ENCODE data around the gene CPEB3. TPM values are rescaled to one million over a fixed set of nuclear protein-coding genes. Genes with fewer than 3 reads are reported as not detected.
"Not testable (repeated sequence)": the region's sequence is repeated elsewhere in the genome, so short reads cannot be mapped to it uniquely, and the experiment has no call there.

Gene CPEB3
- total and polyA plus RNA-seq, 5 donors from 2014 or later: 0.47 to 4.4 (median 0.98) TPM

GRCh38 chr10:92038949-92039348, 251.9 kb downstream of the CPEB3 start:
- H3K4me1 Mint-ChIP-seq: peaks cover 0 to 1% (median 0%) of the 10 kb centered on the region in 4 donors
- no peak overlapping the region for H3K27ac Mint-ChIP-seq
- peaks cover 11% of the 10 kb centered on the region for H3K36me3 Mint-ChIP-seq
- Histone ChIP-seq H3K4me3 (ENCODE audit: low read depth, low read length) (no peak overlapping the region), H3K27ac (ENCODE audit: insufficient read depth, low read length, poor library complexity, severe bottlenecking) (no peak overlapping the region), H3K27me3 (ENCODE audit: control insufficient read depth, insufficient read depth, low read length) (no peaks in the 10 kb centered on the region), H3K9me3 (ENCODE audit: control insufficient read depth in 2 of 2, low read length in 2 of 2) (no peaks in the 10 kb centered on the region), H3K4me1 (ENCODE audit: control insufficient read depth, insufficient read depth, low read length, poor library complexity, severe bottlenecking) (no peaks in the 10 kb centered on the region), H3K36me3 (ENCODE audit: control insufficient read depth, insufficient read depth, low read length) (no peaks in the 10 kb centered on the region)
- H3K4me3 Mint-ChIP-seq: no peak overlapping the region
- ATAC-seq (ENCODE audit: low read depth in 2 of 2): no peak
- no peaks in the 10 kb centered on the region for H3K27me3 Mint-ChIP-seq
- peaks cover 0 to 6% (median 2%) of the 10 kb centered on the region in 7 donors for H3K9me3 Mint-ChIP-seq
- no peak for DNase-seq

- peaks cover 40% of the 10 kb centered on the region for H3K36me3 Mint-ChIP-seq
- not testable (repeated sequence) for ATAC-seq (ENCODE audit: low read depth in 2 of 2); H3K27me3 ChIP-seq (ENCODE audit: control insufficient read depth, insufficient read depth, low read length); H3K27ac Mint-ChIP-seq; H3K9me3 Mint-ChIP-seq; H3K4me1 ChIP-seq (ENCODE audit: control insufficient read depth, insufficient read depth, low read length, poor library complexity, severe bottlenecking); DNase-seq; H3K27ac ChIP-seq (ENCODE audit: insufficient read depth, low read length, poor library complexity, severe bottlenecking); H3K4me1 Mint-ChIP-seq; H3K9me3 ChIP-seq (ENCODE audit: control insufficient read depth in 2 of 2, low read length in 2 of 2); H3K27me3 Mint-ChIP-seq; H3K4me3 ChIP-seq (ENCODE audit: low read depth, low read length); H3K4me3 Mint-ChIP-seq
- H3K36me3 ChIP-seq (ENCODE audit: control insufficient read depth, insufficient read depth, low read length): peaks cover 27% of the 10 kb centered on the region
Measured at GRCh38 chr10:92033070-92033469, 257.8 kb downstream of the CPEB3 start.

GRCh38 chr10:92031580-92031979, 259.3 kb downstream of the CPEB3 start:
- no peak for ATAC-seq (ENCODE audit: low read depth in 2 of 2)
- peaks cover 42% of the 10 kb centered on the region for H3K36me3 ChIP-seq (ENCODE audit: control insufficient read depth, insufficient read depth, low read length)

GRCh38 chr10:92027141-92027540, 263.7 kb downstream of the CPEB3 start:
- ATAC-seq (ENCODE audit: low read depth in 2 of 2): no peak
- no peaks in the 10 kb centered on the region for H3K9me3 ChIP-seq (ENCODE audit: control insufficient read depth in 2 of 2, low read length in 2 of 2)
- H3K4me3 ChIP-seq (ENCODE audit: low read depth, low read length): no peak overlapping the region
- no peak overlapping the region for H3K27ac ChIP-seq (ENCODE audit: insufficient read depth, low read length, poor library complexity, severe bottlenecking)
- H3K9me3 Mint-ChIP-seq: no peaks in the 10 kb centered on the region
- no peaks in the 10 kb centered on the region for H3K27me3 Mint-ChIP-seq
- H3K4me3 Mint-ChIP-seq: no peak overlapping the region
- DNase-seq: no peak
- H3K4me1 ChIP-seq (ENCODE audit: control insufficient read depth, insufficient read depth, low read length, poor library complexity, severe bottlenecking): no peaks in the 10 kb centered on the region
- H3K27me3 ChIP-seq (ENCODE audit: control insufficient read depth, insufficient read depth, low read length): no peaks in the 10 kb centered on the region
- peaks cover 0 to 5% (median 0%) of the 10 kb centered on the region in 4 donors for H3K4me1 Mint-ChIP-seq
- peaks cover 50% of the 10 kb centered on the region for H3K36me3 Mint-ChIP-seq
- H3K27ac Mint-ChIP-seq: peak overlapping the region in 1 of 3 donors; percentile 45
- peaks cover 81% of the 10 kb centered on the region for H3K36me3 ChIP-seq (ENCODE audit: control insufficient read depth, insufficient read depth, low read length)

More at GRCh38 chr10:92031580-92031979, 259.3 kb downstream of the CPEB3 start:
- peaks cover 51% of the 10 kb centered on the region for H3K36me3 Mint-ChIP-seq
- H3K27me3 Mint-ChIP-seq: no peaks in the 10 kb centered on the region
- no peak for DNase-seq
- H3K4me1 ChIP-seq (ENCODE audit: control insufficient read depth, insufficient read depth, low read length, poor library complexity, severe bottlenecking): no peaks in the 10 kb centered on the region
- H3K4me1 Mint-ChIP-seq: peaks cover 0 to 3% (median 0%) of the 10 kb centered on the region in 4 donors
- peaks cover 0 to 6% (median 0%) of the 10 kb centered on the region in 7 donors for H3K9me3 Mint-ChIP-seq
- no peaks in the 10 kb centered on the region for H3K9me3 ChIP-seq (ENCODE audit: control insufficient read depth in 2 of 2, low read length in 2 of 2)
- H3K4me3 Mint-ChIP-seq: no peak overlapping the region
- H3K4me3 ChIP-seq (ENCODE audit: low read depth, low read length): no peak overlapping the region
- no peak overlapping the region for H3K27ac Mint-ChIP-seq
- no peaks in the 10 kb centered on the region for H3K27me3 ChIP-seq (ENCODE audit: control insufficient read depth, insufficient read depth, low read length)
- H3K27ac ChIP-seq (ENCODE audit: insufficient read depth, low read length, poor library complexity, severe bottlenecking): no peak overlapping the region

GRCh38 chr10:92025340-92025739, 265.5 kb downstream of the CPEB3 start:
- not testable (repeated sequence) for H3K27ac Mint-ChIP-seq; H3K4me3 ChIP-seq (ENCODE audit: low read depth, low read length); H3K4me1 Mint-ChIP-seq; H3K27ac ChIP-seq (ENCODE audit: insufficient read depth, low read length, poor library complexity, severe bottlenecking); H3K9me3 Mint-ChIP-seq; H3K27me3 ChIP-seq (ENCODE audit: control insufficient read depth, insufficient read depth, low read length); H3K4me1 ChIP-seq (ENCODE audit: control insufficient read depth, insufficient read depth, low read length, poor library complexity, severe bottlenecking); H3K27me3 Mint-ChIP-seq; H3K9me3 ChIP-seq (ENCODE audit: control insufficient read depth in 2 of 2, low read length in 2 of 2); H3K4me3 Mint-ChIP-seq; ATAC-seq (ENCODE audit: low read depth in 2 of 2); DNase-seq
- peaks cover 48% of the 10 kb centered on the region for H3K36me3 Mint-ChIP-seq
- peaks cover 87% of the 10 kb centered on the region for H3K36me3 ChIP-seq (ENCODE audit: control insufficient read depth, insufficient read depth, low read length)

GRCh38 chr10:92024700-92025099, 266.2 kb downstream of the CPEB3 start:
- no peak for DNase-seq
- H3K36me3 Mint-ChIP-seq: peaks cover 52% of the 10 kb centered on the region
- H3K4me3 Mint-ChIP-seq: no peak overlapping the region
- no peak overlapping the region for H3K4me3 ChIP-seq (ENCODE audit: low read depth, low read length)
- H3K36me3 ChIP-seq (ENCODE audit: control insufficient read depth, insufficient read depth, low read length): peaks cover 86% of the 10 kb centered on the region
- H3K27ac Mint-ChIP-seq: no peak overlapping the region
- H3K4me1 ChIP-seq (ENCODE audit: control insufficient read depth, insufficient read depth, low read length, poor library complexity, severe bottlenecking): no peaks in the 10 kb centered on the region
- no peaks in the 10 kb centered on the region for H3K27me3 ChIP-seq (ENCODE audit: control insufficient read depth, insufficient read depth, low read length)
- H3K27me3 Mint-ChIP-seq: no peaks in the 10 kb centered on the region
- ATAC-seq (ENCODE audit: low read depth in 2 of 2): no peak
- H3K27ac ChIP-seq (ENCODE audit: insufficient read depth, low read length, poor library complexity, severe bottlenecking): no peak overlapping the region
- H3K9me3 ChIP-seq (ENCODE audit: control insufficient read depth in 2 of 2, low read length in 2 of 2): no peaks in the 10 kb centered on the region
- H3K9me3 Mint-ChIP-seq: no peaks in the 10 kb centered on the region
- peaks cover 0 to 5% (median 0%) of the 10 kb centered on the region in 4 donors for H3K4me1 Mint-ChIP-seq

- H3K27ac Mint-ChIP-seq: no peak overlapping the region
- H3K4me1 ChIP-seq (ENCODE audit: control insufficient read depth, insufficient read depth, low read length, poor library complexity, severe bottlenecking): no peaks in the 10 kb centered on the region
- H3K4me3 ChIP-seq (ENCODE audit: low read depth, low read length): no peak overlapping the region
- peaks cover 61% of the 10 kb centered on the region for H3K36me3 Mint-ChIP-seq
- no peak overlapping the region for H3K4me3 Mint-ChIP-seq
- H3K36me3 ChIP-seq (ENCODE audit: control insufficient read depth, insufficient read depth, low read length): peaks cover 71% of the 10 kb centered on the region
- H3K27me3 Mint-ChIP-seq: no peaks in the 10 kb centered on the region
- DNase-seq: no peak
- peaks cover 0 to 16% (median 3%) of the 10 kb centered on the region in 4 donors for H3K4me1 Mint-ChIP-seq
- no peaks in the 10 kb centered on the region for H3K27me3 ChIP-seq (ENCODE audit: control insufficient read depth, insufficient read depth, low read length)
- no peaks in the 10 kb centered on the region for H3K9me3 Mint-ChIP-seq
- no peak for ATAC-seq (ENCODE audit: low read depth in 2 of 2)
- H3K9me3 ChIP-seq (ENCODE audit: control insufficient read depth in 2 of 2, low read length in 2 of 2): no peaks in the 10 kb centered on the region
- H3K27ac ChIP-seq (ENCODE audit: insufficient read depth, low read length, poor library complexity, severe bottlenecking): no peak overlapping the region
Measured at GRCh38 chr10:92014620-92015019, 276.3 kb downstream of the CPEB3 start.

GRCh38 chr10:92011560-92012214, 279.2 kb downstream of the CPEB3 start:
- H3K27ac Mint-ChIP-seq: no peak overlapping the region
- Histone ChIP-seq H3K4me3 (ENCODE audit: low read depth, low read length) (no peak overlapping the region), H3K27me3 (ENCODE audit: control insufficient read depth, insufficient read depth, low read length) (no peaks in the 10 kb centered on the region), H3K36me3 (ENCODE audit: control insufficient read depth, insufficient read depth, low read length) (peaks cover 56% of the 10 kb centered on the region), H3K4me1 (ENCODE audit: control insufficient read depth, insufficient read depth, low read length, poor library complexity, severe bottlenecking) (no peaks in the 10 kb centered on the region), H3K27ac (ENCODE audit: insufficient read depth, low read length, poor library complexity, severe bottlenecking) (no peak overlapping the region), H3K9me3 (ENCODE audit: control insufficient read depth in 2 of 2, low read length in 2 of 2) (no peaks in the 10 kb centered on the region)
- no peak overlapping the region for H3K4me3 Mint-ChIP-seq
- H3K4me1 Mint-ChIP-seq: peaks cover 0 to 15% (median 6%) of the 10 kb centered on the region in 4 donors
- H3K36me3 Mint-ChIP-seq: peaks cover 42% of the 10 kb centered on the region
- H3K27me3 Mint-ChIP-seq: no peaks in the 10 kb centered on the region
- peak in 1 of 3 donors; percentile 18 for DNase-seq
- H3K9me3 Mint-ChIP-seq: no peaks in the 10 kb centered on the region
- ATAC-seq (ENCODE audit: low read depth in 2 of 2): peak in 1 of 2 donors; percentile 50
